ENCODE results near the gene SLC9A8. TPM values are rescaled to one million over a fixed set of nuclear protein-coding genes. Genes with fewer than 3 reads are reported as not detected.

SLC9A8 gene
- total and polyA plus RNA-seq, 2 donors (not counting 3 experiments of a cell fraction or from before 2014, with no cell fraction given) = 5.1 to 14.4 TPM

DNA sequence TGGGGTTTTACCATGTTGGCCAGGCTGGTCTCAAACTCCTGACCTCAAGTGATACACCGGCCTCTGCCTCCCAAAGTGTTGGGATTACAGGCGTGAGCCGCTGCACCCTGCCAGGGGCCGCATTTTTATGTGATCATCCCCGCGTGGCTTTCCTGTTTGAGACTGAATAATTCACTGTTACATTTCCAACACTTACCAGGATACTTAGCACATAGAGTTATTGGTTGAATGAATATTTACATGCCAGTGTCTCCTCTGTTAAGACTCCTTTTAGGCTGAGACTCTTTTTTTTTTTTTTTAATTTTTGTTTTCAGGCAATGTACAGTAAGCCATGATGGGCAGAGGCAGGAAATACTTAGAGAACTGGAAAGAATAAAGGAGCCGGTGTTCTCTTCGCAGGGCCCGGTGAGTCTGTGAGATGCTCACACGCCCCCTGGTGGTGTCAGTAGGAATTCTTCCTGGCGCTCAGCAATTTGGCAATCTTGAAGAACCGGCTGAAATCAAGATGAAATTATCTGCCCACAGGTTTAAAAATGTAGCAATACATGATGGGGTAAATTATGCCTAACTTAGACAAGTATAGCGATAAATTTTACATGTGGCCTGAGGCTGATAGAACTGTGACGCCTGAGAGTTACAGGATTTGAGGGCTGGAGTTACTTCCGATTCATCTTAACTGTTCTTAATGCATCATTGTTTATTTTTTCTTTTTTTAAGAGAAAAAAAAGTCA is 115.9 kb downstream of the SLC9A8 start:
- Histone ChIP-seq H3K27ac (ENCODE audit: insufficient read depth, low read depth, low read length) (no peak overlapping the region), H2AFZ (ENCODE audit: low read depth, low read length) (peak overlapping the region; percentile 70), H3K27me3 (ENCODE audit: control insufficient read depth in 2 of 2, insufficient read depth in 2 of 2, low read length in 2 of 2) (no peaks in the 10 kb centered on the region), H3K9ac (replicated peaks; ENCODE audit: extremely low read depth, insufficient read depth, low read length) (no peak overlapping the region), H3K4me2 (ENCODE audit: insufficient read depth, low read length) (peak overlapping the region; percentile 9), H4K20me1 (replicated peaks; ENCODE audit: control insufficient read depth, extremely low read depth, insufficient read depth, low read length) (no peaks in the 10 kb centered on the region), H3K9me1 (replicated peaks; ENCODE audit: control insufficient read depth, extremely low read depth, insufficient read depth, low read length) (no peaks in the 10 kb centered on the region), H3K9me3 (replicated peaks; ENCODE audit: control insufficient read depth, insufficient read depth, low read length) (no peaks in the 10 kb centered on the region), H3K4me3 (replicated peaks in 1 of 3; ENCODE audit: insufficient read depth in 1 of 3, low read depth in 1 of 3, low read length in 3 of 3) (no peak overlapping the region), H3K36me3 (ENCODE audit: control insufficient read depth in 2 of 2, extremely low read depth in 1 of 2, insufficient read depth in 2 of 2, low read length in 2 of 2) (no peaks in the 10 kb centered on the region), H3K4me1 (ENCODE audit: control insufficient read depth, extremely low read depth, insufficient read depth, low read length) (peaks cover 3% of the 10 kb centered on the region), H3K79me2 (ENCODE audit: control insufficient read depth, insufficient read depth, low read length) (no peaks in the 10 kb centered on the region)
- FAIRE-seq (peak; percentile 85), DNase-seq (ENCODE audit: low read depth, low spot score) (peak; percentile 87)
- intact Hi-C loops (cut with micrococcal nuclease) (loop anchor here (1.0 to 2.0 kb wide), 3 partner anchors 14 to 388 kb away; partner anchors contain the start of gene SPATA2), dilution Hi-C loops (cut with MboI; ENCODE audit: extremely low pct_ligation_motif_present, low sequenced_read_pairs) (no loop called here)
- POLR2A ChIA-PET = no interaction called here
- CTCF ChIA-PET = interaction anchor here (0.7 to 1.8 kb wide), 5 partner anchors 8 to 82 kb away, joined by 3 to 7 read pairs (median 4); partner anchors contain the start of gene RNF114
- no peak for TF ChIP-seq GATA2 (IDR thresholded peaks at IDR 0.05; ENCODE audit: insufficient read depth, insufficient read length, low read depth, low read length)
- TF ChIP-seq CTCF (IDR thresholded peaks at IDR 0.05; ENCODE audit: extremely low read depth in 1 of 2, insufficient read depth in 1 of 2, low read depth in 1 of 2, low read length in 2 of 2) = peak; percentile 84 to 93
- no peak for TF ChIP-seq FOS (IDR thresholded peaks at IDR 0.05; ENCODE audit: borderline replicate concordance, insufficient read depth, low read length)
- no TSS peak for BruUV-seq (replicated peaks)

DNA sequence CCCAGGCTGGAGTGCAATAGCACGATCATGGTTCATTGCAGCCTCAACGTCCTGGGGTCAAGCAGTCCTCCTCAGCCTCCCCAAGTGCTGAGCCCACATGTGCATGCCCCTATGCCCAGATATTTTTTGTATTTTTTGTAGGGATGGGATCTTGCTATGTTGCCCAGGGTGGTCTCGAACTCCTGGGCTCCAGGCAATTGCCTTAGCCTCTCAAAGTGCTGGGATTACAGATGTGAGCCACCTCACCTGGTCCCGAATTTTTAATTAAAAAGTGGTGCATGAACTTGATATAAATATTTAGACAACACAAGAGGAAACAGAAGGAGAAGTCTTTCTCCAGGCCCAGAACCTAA is 116.5 kb downstream of the SLC9A8 start:
- ChIA-PET POLR2A (no interaction called here), CTCF (interaction anchor here (1.6 kb wide), 1 partner anchor 13 kb away, joined by 7 read pairs; no protein-coding TSS in a partner anchor)
- Histone ChIP-seq H2AFZ (ENCODE audit: low read depth, low read length) (peak overlapping the region; percentile 70), H4K20me1 (replicated peaks; ENCODE audit: control insufficient read depth, extremely low read depth, insufficient read depth, low read length) (no peaks in the 10 kb centered on the region), H3K79me2 (ENCODE audit: control insufficient read depth, insufficient read depth, low read length) (no peaks in the 10 kb centered on the region), H3K9me3 (replicated peaks; ENCODE audit: control insufficient read depth, insufficient read depth, low read length) (no peaks in the 10 kb centered on the region), H3K9me1 (replicated peaks; ENCODE audit: control insufficient read depth, extremely low read depth, insufficient read depth, low read length) (no peaks in the 10 kb centered on the region), H3K4me2 (ENCODE audit: insufficient read depth, low read length) (no peak overlapping the region), H3K9ac (replicated peaks; ENCODE audit: extremely low read depth, insufficient read depth, low read length) (no peak overlapping the region), H3K4me3 (replicated peaks in 1 of 3; ENCODE audit: insufficient read depth in 1 of 3, low read depth in 1 of 3, low read length in 3 of 3) (no peak overlapping the region), H3K27ac (ENCODE audit: insufficient read depth, low read depth, low read length) (no peak overlapping the region), H3K27me3 (ENCODE audit: control insufficient read depth in 2 of 2, insufficient read depth in 2 of 2, low read length in 2 of 2) (no peaks in the 10 kb centered on the region), H3K36me3 (ENCODE audit: control insufficient read depth in 2 of 2, extremely low read depth in 1 of 2, insufficient read depth in 2 of 2, low read length in 2 of 2) (no peaks in the 10 kb centered on the region), H3K4me1 (ENCODE audit: control insufficient read depth, extremely low read depth, insufficient read depth, low read length) (peaks cover 3% of the 10 kb centered on the region)
- TF ChIP-seq, protein P1, sequence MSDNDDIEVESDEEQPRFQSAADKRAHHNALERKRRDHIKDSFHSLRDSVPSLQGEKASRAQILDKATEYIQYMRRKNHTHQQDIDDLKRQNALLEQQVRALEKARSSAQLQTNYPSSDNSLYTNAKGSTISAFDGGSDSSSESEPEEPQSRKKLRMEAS (IDR thresholded peaks at IDR 0.05; ENCODE audit: insufficient read depth, insufficient read length) = no peak
- TF ChIP-seq JUN (IDR thresholded peaks at IDR 0.05; ENCODE audit: borderline replicate concordance, insufficient read depth, insufficient read length, low read depth) = no peak
- no peak for TF ChIP-seq CTCF (IDR thresholded peaks at IDR 0.05; ENCODE audit: extremely low read depth in 1 of 2, insufficient read depth in 1 of 2, low read depth in 1 of 2, low read length in 2 of 2)
- TF ChIP-seq EZH2 (IDR thresholded peaks at IDR 0.05; ENCODE audit: borderline replicate concordance, low read depth, low read length, severe bottlenecking) = no peak
- no peak for TF ChIP-seq FOS (IDR thresholded peaks at IDR 0.05; ENCODE audit: borderline replicate concordance, insufficient read depth, low read length)
- no peak for TF ChIP-seq POLR2AphosphoS5 (IDR thresholded peaks at IDR 0.05; ENCODE audit: insufficient read depth, low read depth, low read length)
- no peak for TF ChIP-seq GATA2 (IDR thresholded peaks at IDR 0.05; ENCODE audit: insufficient read depth, insufficient read length, low read depth, low read length)
- no peak for TF ChIP-seq MYC (IDR thresholded peaks at IDR 0.05; ENCODE audit: low read depth, low read length)
- no peak for TF ChIP-seq POLR2A (IDR thresholded peaks at IDR 0.05; ENCODE audit: low read depth, low read length)
- dilution Hi-C loops (cut with MboI; ENCODE audit: extremely low pct_ligation_motif_present, low sequenced_read_pairs) (no loop called here), intact Hi-C loops (cut with micrococcal nuclease) (loop anchor here (2.0 kb wide), 2 partner anchors 14 to 388 kb away; partner anchors contain the start of gene SPATA2)
- FAIRE-seq (no peak), DNase-seq (ENCODE audit: low read depth, low spot score) (no peak)
- no TSS peak for BruUV-seq (replicated peaks)

All from endothelial cell of umbilical vein (primary cell).